IPS-20b (cell line): ENCODE measurements around the gene PRKCA.
"Not testable (repeated sequence)": the region's sequence is repeated elsewhere in the genome, so short reads cannot be mapped to it uniquely, and the experiment has no call there.

Source experiments
- H3K27ac ChIP-seq: one replicate; pipeline ENCODE4 v1.5.1; 2013; ENCODE audit warnings: low read length
- H3K27me3 ChIP-seq: 2 replicates; pipeline ENCODE4 v1.6.1; 2013; ENCODE audit warnings: mild to moderate bottlenecking, low read length, inconsistent platforms; ENCODE audit not compliant: insufficient read depth
- H3K36me3 ChIP-seq: 2 replicates; pipeline ENCODE4 v1.6.1; 2013; ENCODE audit warnings: low read depth, mild to moderate bottlenecking, inconsistent platforms, low read length, moderate library complexity; ENCODE audit not compliant: insufficient read depth
- H3K4me1 ChIP-seq: 2 replicates; pipeline ENCODE4 v1.6.1; 2013; ENCODE audit warnings: mild to moderate bottlenecking, control low read depth, inconsistent platforms, low read length, moderate library complexity; ENCODE audit not compliant: insufficient read depth
- H3K4me3 ChIP-seq: 2 replicates; pipeline ENCODE4 v1.5.1; 2013; ENCODE audit warnings: mild to moderate bottlenecking, low read length, inconsistent platforms
- H3K9ac ChIP-seq: 2 replicates; pipeline ENCODE4 v1.6.1; 2013; ENCODE audit warnings: low read depth, mild to moderate bottlenecking, inconsistent platforms, low read length, moderate library complexity
- H3K9me3 ChIP-seq: 2 replicates; pipeline ENCODE4 v1.6.1; 2013; ENCODE audit warnings: mild to moderate bottlenecking, low read depth, low read length, inconsistent platforms; ENCODE audit not compliant: insufficient read depth

PRKCA gene

DNA sequence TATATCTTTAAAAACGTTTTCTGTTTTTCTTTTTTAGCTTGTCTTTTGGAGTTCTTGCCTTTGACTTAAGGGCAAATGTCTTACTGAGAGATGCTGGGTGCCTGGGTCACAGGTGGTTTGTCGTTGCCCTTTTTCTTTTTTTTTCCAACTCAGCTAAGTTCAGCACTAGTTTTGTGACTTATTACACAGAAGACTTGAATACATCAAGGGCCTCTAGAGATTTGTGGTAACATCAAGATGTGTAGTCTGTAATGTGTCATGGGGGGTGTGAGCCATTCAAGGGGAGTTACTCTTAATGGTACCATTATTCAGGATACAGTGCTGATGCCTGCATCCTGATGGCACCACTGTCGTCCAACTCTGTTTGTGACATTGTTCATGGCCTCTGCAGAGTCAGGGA lies 95.1 kb downstream of the PRKCA start:
- no peaks in the 10 kb centered on the region for H3K9me3 ChIP-seq
- no peaks in the 10 kb centered on the region for H3K36me3 ChIP-seq
- H3K27me3 ChIP-seq: no peaks in the 10 kb centered on the region
- H3K4me3 ChIP-seq: no peak overlapping the region
- no peak overlapping the region for H3K9ac ChIP-seq
- H3K4me1 ChIP-seq: no peaks in the 10 kb centered on the region
- H3K27ac ChIP-seq: no peak overlapping the region

DNA sequence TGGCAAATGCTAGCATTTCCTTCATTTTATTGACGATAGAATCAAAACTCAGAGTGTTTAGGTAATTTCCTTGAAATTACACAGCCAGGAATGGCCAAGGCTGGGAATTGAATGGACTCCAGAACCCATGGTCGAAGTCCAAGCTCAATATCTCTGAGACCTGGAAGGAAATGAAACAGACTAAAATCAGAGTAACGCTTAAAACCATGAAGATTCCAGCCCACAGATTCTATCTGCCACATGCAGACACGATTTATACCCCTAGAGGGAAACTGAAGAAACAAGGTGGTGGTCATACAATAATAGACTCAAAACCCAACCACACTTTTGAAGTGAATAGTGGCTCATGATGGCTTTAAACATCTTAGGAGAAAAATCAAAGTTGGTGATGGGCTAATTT lies 95.6 kb downstream of the PRKCA start:
- H3K4me1 ChIP-seq: no peaks in the 10 kb centered on the region; the same call in 1 of the 2 replicates

DNA sequence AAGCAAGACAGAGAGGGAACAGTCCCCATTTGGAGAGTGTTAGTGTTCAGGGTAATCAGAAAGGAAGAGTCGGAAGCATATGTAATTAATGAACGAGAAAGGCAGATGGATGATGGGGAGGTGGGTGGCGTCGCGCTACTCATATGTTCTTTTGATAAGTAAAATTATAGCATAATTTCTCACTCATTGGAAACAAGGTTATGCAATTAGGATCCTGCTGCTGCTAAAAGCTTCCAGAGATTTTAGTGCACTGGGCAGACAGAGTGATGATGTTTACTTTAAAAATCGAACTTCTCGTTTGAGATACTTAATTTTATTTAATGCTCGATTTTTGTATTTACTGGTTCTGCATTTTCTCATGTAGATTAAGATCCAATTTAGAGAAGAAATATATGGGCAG lies 96.2 kb downstream of the PRKCA start:
- peaks cover 4% of the 10 kb centered on the region for H3K4me1 ChIP-seq
- H3K9me3 ChIP-seq: no peaks in the 10 kb centered on the region
- H3K27ac ChIP-seq: no peak overlapping the region
- no peaks in the 10 kb centered on the region for H3K27me3 ChIP-seq
- no peak overlapping the region for H3K4me3 ChIP-seq
- H3K9ac ChIP-seq: no peak overlapping the region
- H3K36me3 ChIP-seq: no peaks in the 10 kb centered on the region

More for the DNA sequence above, 95.6 kb downstream of the PRKCA start:
- Histone ChIP-seq H3K36me3 (no peaks in the 10 kb centered on the region), H3K27ac (no peak overlapping the region), H3K9ac (no peak overlapping the region), H3K4me3 (no peak overlapping the region), H3K27me3 (no peaks in the 10 kb centered on the region), H3K9me3 (no peaks in the 10 kb centered on the region)

DNA sequence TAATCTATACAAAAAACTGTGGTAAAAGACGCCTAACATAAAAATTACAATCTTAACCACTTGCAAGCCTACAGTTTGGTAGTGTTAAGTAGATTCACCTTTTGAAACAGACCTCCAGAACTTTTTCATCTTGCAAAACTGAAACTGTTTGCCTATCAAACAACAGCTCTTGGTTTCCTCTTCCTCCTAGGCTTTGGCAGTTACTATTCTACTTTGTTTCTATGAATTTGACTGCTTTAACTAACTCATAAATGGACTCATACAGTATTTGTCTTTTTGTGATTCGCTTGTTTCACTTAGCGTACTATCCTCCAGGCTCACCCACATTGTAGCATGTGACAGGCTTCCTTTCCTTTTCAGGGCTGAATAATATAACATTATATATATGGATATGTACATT lies 97.0 kb downstream of the PRKCA start:
- H3K4me3 ChIP-seq: no peak overlapping the region
- H3K36me3 ChIP-seq: no peaks in the 10 kb centered on the region
- H3K9ac ChIP-seq: no peak overlapping the region
- peaks cover 13% of the 10 kb centered on the region for H3K4me1 ChIP-seq
- H3K27ac ChIP-seq: no peak overlapping the region
- H3K9me3 ChIP-seq: no peaks in the 10 kb centered on the region
- H3K27me3 ChIP-seq: no peaks in the 10 kb centered on the region

DNA sequence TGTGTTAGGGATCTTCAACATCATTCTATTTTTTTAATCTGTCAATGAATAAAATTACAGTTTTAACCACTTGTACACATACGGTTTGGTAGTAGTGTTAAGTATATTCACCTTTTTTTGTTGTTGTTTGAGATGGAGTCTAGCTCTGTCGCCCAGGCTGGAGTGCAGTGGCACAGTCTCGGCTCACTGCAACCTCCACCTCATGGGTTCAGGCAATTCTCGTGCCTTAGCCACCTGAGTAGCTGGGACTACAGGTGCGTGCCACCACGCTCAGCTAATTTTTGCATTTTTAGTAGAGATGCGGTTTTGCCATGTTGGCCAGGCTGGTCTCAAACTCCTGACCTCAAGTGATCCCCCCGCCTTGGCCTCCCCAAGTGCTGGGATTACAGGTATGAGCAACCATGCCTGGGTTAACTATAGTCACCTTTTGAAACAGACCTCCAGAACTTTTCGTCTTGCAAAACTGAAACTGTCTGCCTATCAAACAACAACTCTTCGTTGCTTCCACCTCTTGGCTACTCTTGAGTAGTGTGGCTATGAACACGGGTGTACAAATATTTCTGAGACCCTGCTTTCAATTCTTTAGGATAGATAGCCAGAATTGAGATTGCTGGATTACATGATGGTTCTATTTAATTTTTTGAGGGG lies 97.8 kb downstream of the PRKCA start:
- not testable (repeated sequence) for H3K9ac ChIP-seq, H3K4me3 ChIP-seq, H3K9me3 ChIP-seq, H3K36me3 ChIP-seq, H3K27me3 ChIP-seq, H3K27ac ChIP-seq
- peaks cover 13% of the 10 kb centered on the region for H3K4me1 ChIP-seq

DNA sequence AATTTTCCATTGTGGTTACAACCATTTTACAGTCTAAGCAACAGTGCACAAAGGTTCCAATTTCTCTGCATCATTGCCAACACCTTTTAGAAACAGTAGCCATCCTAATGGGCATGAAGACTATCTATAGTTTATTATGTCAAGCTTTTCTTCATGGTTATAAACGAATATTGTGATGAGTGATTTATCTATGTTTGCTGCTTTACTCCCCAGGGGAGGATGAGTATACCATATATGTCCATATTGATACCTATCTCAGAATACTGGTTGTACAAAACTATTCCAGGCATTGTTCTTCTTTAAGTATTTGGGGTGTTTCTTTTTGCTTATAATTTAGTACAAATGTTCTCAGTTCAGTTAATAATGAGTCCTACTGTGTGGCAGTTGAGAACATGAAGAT lies 98.3 kb downstream of the PRKCA start:
- Histone ChIP-seq H3K9ac (no peak overlapping the region), H3K9me3 (no peaks in the 10 kb centered on the region), H3K36me3 (no peaks in the 10 kb centered on the region), H3K4me3 (no peak overlapping the region), H3K27ac (no peak overlapping the region), H3K27me3 (no peaks in the 10 kb centered on the region), H3K4me1 (peaks cover 13% of the 10 kb centered on the region)

DNA sequence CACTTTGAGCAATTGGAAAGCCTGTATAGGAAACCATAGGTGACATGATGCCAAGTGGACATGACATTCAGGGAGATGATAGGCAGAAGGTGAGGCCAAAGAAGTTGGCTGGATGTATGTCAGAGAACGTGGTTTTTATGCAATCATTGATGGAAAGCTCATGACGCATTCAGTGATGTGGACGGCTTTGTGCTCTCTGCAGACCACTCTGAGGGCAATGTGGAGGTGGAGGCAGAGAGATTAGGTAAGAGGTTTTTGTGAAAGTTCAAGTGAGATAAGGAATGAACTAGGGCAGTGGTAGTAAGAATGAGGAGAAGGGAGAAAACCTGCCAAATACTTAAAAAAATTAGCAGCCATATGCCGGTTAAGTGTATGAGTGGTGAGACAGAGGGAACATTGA lies 99.0 kb downstream of the PRKCA start:
- Histone ChIP-seq H3K4me3 (no peak overlapping the region), H3K27ac (no peak overlapping the region), H3K27me3 (no peaks in the 10 kb centered on the region), H3K36me3 (no peaks in the 10 kb centered on the region), H3K4me1 (peaks cover 13% of the 10 kb centered on the region), H3K9me3 (no peaks in the 10 kb centered on the region), H3K9ac (no peak overlapping the region)

DNA sequence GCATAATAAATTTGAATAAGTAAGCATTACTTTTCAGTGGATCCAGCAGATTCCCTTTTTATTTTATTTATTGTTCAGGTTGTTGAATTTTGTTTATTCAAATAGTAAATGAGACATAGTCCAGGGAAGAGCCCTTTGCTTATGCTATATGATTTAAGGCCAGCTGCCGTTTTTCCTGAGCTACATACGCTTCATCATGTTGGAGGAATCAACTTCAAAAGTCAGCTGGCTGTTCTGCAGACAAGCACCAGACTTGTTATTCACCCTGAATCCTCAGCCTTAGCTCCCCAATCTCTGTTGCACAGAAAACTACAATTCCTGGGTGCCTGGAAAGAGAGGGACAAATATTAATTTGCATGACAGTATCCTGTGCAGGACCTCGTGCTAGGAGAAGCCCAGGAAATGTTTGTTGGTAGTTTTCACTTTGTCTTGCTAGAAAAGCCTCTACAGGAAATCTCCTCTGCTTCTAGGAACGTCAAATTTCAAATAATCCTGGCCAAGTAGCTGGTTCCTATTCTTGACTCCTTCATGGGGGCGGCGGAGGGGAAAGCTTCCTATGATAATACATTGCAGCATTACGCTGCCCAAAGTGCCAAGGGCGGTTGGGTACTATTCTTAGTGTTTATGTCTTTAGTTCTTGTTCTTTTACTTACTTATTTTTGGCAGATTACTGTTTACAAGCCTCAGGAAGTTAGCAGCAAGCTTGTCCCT lies 101.6 kb downstream of the PRKCA start:
- H3K4me3 ChIP-seq: no peak overlapping the region
- H3K9me3 ChIP-seq: no peaks in the 10 kb centered on the region
- no peaks in the 10 kb centered on the region for H3K27me3 ChIP-seq
- peaks cover 15% of the 10 kb centered on the region for H3K4me1 ChIP-seq
- H3K27ac ChIP-seq: no peak overlapping the region
- no peaks in the 10 kb centered on the region for H3K36me3 ChIP-seq
- 0 out of 2 replicates have a peak overlapping the region, but pooled peaks have one; percentile 8 for H3K9ac ChIP-seq

DNA sequence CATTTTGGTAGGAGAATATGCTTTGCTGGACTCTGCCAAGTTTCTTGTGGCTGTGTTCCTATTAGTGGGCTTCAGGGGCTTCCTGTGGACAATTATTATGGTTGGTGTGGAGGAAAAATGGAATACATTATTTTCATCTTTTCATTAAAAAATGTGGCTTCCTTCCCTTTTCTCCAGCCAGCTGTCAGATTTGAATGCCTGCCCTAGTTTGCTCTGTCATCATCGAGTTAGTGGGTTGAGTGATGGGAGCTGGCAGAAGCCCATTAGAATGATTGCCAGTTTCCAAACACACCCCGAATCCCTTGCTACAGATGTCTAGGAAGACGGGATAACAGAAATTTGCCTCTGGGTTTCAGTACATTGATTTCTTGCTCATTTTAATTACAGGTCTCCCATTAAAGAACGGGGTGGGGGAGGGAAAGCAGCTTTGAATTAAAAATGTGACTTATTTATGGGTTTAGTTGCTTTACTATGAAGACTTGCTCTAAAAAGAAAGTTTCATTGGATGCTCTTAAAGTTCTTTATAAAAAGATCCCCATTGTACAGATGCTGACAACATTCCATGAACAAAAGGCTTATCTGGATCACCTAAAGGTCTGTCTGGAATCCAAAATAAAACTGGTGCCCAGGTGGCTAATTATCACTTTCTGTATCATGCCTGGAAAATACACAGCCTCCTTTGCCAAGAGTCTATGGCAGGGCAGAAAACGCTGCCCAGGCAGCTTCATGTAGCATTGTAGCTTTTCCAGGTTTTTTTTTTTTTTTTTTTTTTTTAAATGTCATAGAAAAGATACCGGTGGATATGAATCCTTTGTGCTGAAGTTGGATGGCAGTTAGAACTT lies 103.6 kb downstream of the PRKCA start:
- Histone ChIP-seq H3K9ac (no peak overlapping the region), H3K27me3 (no peaks in the 10 kb centered on the region), H3K9me3 (no peaks in the 10 kb centered on the region), H3K36me3 (no peaks in the 10 kb centered on the region), H3K4me3 (no peak overlapping the region), H3K4me1 (peaks cover 15% of the 10 kb centered on the region), H3K27ac (no peak overlapping the region)

DNA sequence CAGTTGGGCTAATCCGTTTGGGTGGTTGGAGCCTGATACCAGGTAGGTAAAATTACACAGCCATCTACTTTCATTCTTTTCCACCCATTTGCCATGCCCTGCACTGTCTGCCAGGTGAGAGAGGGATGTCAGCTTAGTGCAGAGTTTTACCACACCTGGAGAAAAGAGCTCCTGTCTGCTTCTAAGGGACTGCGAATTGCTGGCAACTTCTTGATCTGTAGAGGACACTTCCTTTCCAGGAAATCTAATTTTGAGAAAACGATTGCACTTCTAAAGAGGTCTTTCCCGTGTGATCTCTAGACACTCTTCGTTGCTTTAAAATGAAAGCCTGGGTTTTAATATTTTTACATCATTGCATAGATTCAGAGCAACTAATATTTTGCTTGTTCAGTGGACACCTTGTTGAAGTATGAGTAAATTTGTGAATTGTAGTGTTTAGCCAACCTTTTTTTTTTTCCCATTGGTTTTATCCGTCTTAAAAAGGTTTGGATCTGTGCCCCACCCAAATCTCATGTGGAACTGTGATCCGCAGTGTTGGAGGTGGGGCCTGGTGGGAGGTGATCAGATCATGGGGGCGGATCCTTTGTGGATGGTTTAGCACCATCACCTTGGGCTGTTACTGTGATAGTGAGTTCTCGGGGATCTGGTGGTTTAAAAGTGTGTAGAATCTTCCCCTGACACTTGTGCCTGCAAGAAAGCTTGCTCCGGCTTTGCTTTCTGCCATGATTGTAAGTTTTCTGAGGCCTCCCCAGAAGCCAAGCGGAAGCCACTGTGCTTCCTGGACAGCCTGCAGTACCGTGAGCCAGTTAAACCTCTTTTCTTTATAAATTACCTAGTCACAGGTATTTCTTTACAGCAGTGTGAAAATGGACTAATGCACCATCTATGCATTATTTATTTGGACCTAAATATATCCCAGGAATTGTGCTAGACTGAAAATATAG lies 104.6 kb downstream of the PRKCA start:
- Histone ChIP-seq H3K4me3 (no peak overlapping the region), H3K9me3 (no peaks in the 10 kb centered on the region), H3K27ac (no peak overlapping the region), H3K27me3 (no peaks in the 10 kb centered on the region), H3K9ac (no peak overlapping the region), H3K4me1 (peaks cover 15% of the 10 kb centered on the region), H3K36me3 (no peaks in the 10 kb centered on the region)

DNA sequence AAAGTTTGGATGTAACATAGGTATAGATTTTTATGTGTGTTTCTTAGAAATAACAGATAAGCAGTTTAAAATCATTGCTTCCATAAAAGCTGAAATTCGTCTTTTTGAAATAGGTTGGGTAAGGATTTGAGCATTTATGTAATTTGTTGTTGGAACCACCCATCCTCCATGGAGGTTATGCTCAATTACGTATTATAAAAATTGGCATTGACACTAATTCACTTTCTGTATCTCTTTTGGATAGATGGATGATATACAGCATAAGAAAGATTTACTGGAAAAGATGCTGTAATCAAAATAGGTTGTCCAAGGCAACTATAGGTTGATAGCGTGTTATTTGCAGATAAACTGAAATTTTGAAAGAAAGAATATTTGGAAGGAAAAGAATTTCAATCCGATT lies 105.5 kb downstream of the PRKCA start:
- no peak overlapping the region for H3K9ac ChIP-seq
- H3K4me1 ChIP-seq: peaks cover 15% of the 10 kb centered on the region
- no peaks in the 10 kb centered on the region for H3K27me3 ChIP-seq
- H3K27ac ChIP-seq: no peak overlapping the region
- H3K9me3 ChIP-seq: no peaks in the 10 kb centered on the region
- no peak overlapping the region for H3K4me3 ChIP-seq
- H3K36me3 ChIP-seq: no peaks in the 10 kb centered on the region
